GM06990 (cell line): ENCODE results near the gene IL36RN.

Experiments used
- DNase-seq: peaks from one replicate; pipeline ENCODE4 v3.0.0-alpha.2; 2011; ENCODE audit not compliant: insufficient read length; ENCODE audit errors: extremely low read depth
- H3K27me3 ChIP-seq: replicated peaks from 2 replicates; pipeline ENCODE4 v1.6.0; 2011; ENCODE audit warnings: low read length; ENCODE audit not compliant: control insufficient read depth, insufficient read depth
- H3K36me3 ChIP-seq: 2 replicates; pipeline ENCODE4 v1.5.1; 2011; ENCODE audit warnings: low read length; ENCODE audit not compliant: control insufficient read depth, insufficient read depth
- H3K4me3 ChIP-seq: replicated peaks from 2 replicates; pipeline ENCODE4 v1.5.1; 2011; ENCODE audit warnings: low read depth, mild to moderate bottlenecking, control low read depth, low read length
- CTCF ChIP-seq: IDR thresholded peaks from 2 replicates; pipeline ENCODE4 v1.5.1; 2011; ENCODE audit warnings: low read length, control low read depth, mild to moderate bottlenecking, inconsistent platforms; ENCODE audit not compliant: insufficient read depth, poor library complexity, severe bottlenecking

Gene IL36RN

GRCh38 chr2:113061896-113062770 is 3.1 kb downstream of the IL36RN start:
- no peak overlapping the region for H3K4me3 ChIP-seq
- no peaks in the 10 kb centered on the region; the same call in 1 of the 2 replicates for H3K27me3 ChIP-seq
- H3K36me3 ChIP-seq: no peaks in the 10 kb centered on the region
- no peak for DNase-seq
- no peak for TF ChIP-seq CTCF

GRCh38 chr2:113064281-113064680 is 5.3 kb downstream of the IL36RN start:
- Histone ChIP-seq H3K27me3 (no peaks in the 10 kb centered on the region; the same call in 1 of the 2 replicates), H3K36me3 (no peaks in the 10 kb centered on the region), H3K4me3 (no peak overlapping the region)
- no peak for TF ChIP-seq CTCF
- no peak for DNase-seq

GRCh38 chr2:113064898-113065297 is 5.9 kb downstream of the IL36RN start:
- H3K27me3 ChIP-seq: no peaks in the 10 kb centered on the region; the same call in 1 of the 2 replicates
- H3K4me3 ChIP-seq: no peak overlapping the region
- no peaks in the 10 kb centered on the region for H3K36me3 ChIP-seq
- no peak for TF ChIP-seq CTCF
- DNase-seq: no peak

GRCh38 chr2:113067681-113068080 is 8.7 kb downstream of the IL36RN start, which contains the start of gene IL1F10:
TSS of gene IL1F10 (plus strand) at chr2:113067970. CDS start at chr2:113072739, 4,769 bp downstream.
- no peak for DNase-seq
- no peaks in the 10 kb centered on the region for H3K27me3 ChIP-seq
- no peak within 1 kb of the TSS for H3K4me3 ChIP-seq
- TF ChIP-seq CTCF: no peak
- no peaks in the 10 kb centered on the region for H3K36me3 ChIP-seq

GRCh38 chr2:113068249-113068648 is 9.3 kb downstream of the IL36RN start:
- Histone ChIP-seq H3K36me3 (no peaks in the 10 kb centered on the region), H3K4me3 (no peak overlapping the region), H3K27me3 (no peaks in the 10 kb centered on the region)
- TF ChIP-seq CTCF: no peak
- no peak for DNase-seq
